HG03378 (cell line): Measurements from ENCODE around the gene SERTAD3.
"Not testable (repeated sequence)": the region's sequence is repeated elsewhere in the genome, so short reads cannot be mapped to it uniquely, and the experiment has no call there.

Source experiments
- ATAC-seq: cut with Tn5 transposase; IDR thresholded peaks from one replicate; pipeline ENCODE4 v1.9.1; 2021; ENCODE audit warnings: mild to moderate bottlenecking, moderate library complexity; ENCODE audit not compliant: unreplicated experiment

Gene SERTAD3

GRCh38 chr19:40458597-40458974 is 14.5 kb upstream of the SERTAD3 start:
- ATAC-seq, result no peak

- no peak for ATAC-seq
Measured at GRCh38 chr19:40457953-40458596, 13.9 kb upstream of the SERTAD3 start.

GRCh38 chr19:40457048-40457447 is 12.9 kb upstream of the SERTAD3 start:
- no peak for ATAC-seq

GRCh38 chr19:40453943-40454342 is 9.8 kb upstream of the SERTAD3 start:
- ATAC-seq, result not testable (repeated sequence)

- ATAC-seq, result no peak
Measured at GRCh38 chr19:40453151-40453735, 9.1 kb upstream of the SERTAD3 start.

GRCh38 chr19:40452016-40452415 is 7.9 kb upstream of the SERTAD3 start:
- no peak for ATAC-seq

- ATAC-seq, result no peak
Measured at GRCh38 chr19:40450664-40451063, 6.5 kb upstream of the SERTAD3 start.

GRCh38 chr19:40449506-40449905 is 5.4 kb upstream of the SERTAD3 start:
- ATAC-seq, result no peak

- no peak for ATAC-seq
Measured at GRCh38 chr19:40446263-40446784, 2.2 kb upstream of the SERTAD3 start.

GRCh38 chr19:40445780-40446262 is 1.7 kb upstream of the SERTAD3 start:
- no peak for ATAC-seq

GRCh38 chr19:40444825-40445312 is 734 bp upstream of the SERTAD3 start:
- no peak for ATAC-seq

- ATAC-seq, result peak; percentile 76
Measured at GRCh38 chr19:40443131-40443999, 770 bp downstream of the SERTAD3 start.

- ATAC-seq, result no peak
Measured at GRCh38 chr19:40442328-40443130, 1.6 kb downstream of the SERTAD3 start.

- ATAC-seq, result no peak
Measured at GRCh38 chr19:40441719-40442253, 2.3 kb downstream of the SERTAD3 start.

GRCh38 chr19:40438284-40438683 is 5.9 kb downstream of the SERTAD3 start:
- ATAC-seq, result no peak

GRCh38 chr19:40433391-40434216 is 10.5 kb downstream of the SERTAD3 start:
- ATAC-seq, result no peak

- not testable (repeated sequence) for ATAC-seq
Measured at GRCh38 chr19:40432760-40433159, 11.4 kb downstream of the SERTAD3 start.

GRCh38 chr19:40431698-40432097 is 12.4 kb downstream of the SERTAD3 start:
- ATAC-seq, result no peak

- not testable (repeated sequence) for ATAC-seq
Measured at GRCh38 chr19:40430242-40430641, 13.9 kb downstream of the SERTAD3 start.
